IMR-90 (cell line): ENCODE results near the gene KCNK3. TPM values are rescaled to one million over a fixed set of nuclear protein-coding genes. Genes with fewer than 3 reads are reported as not detected.
A peak's percentile ranks its signal among the peaks of the same experiment; 100 is the strongest.

Experiments used
- ATAC-seq: fragments of 200-7000 bp; cut with Tn5 transposase; 2 replicates; pipeline ENCODE4 v1.9.1; 2020; ENCODE audit warnings: low read depth, mild to moderate bottlenecking, moderate library complexity
- BruUV-seq: library from RNA; stranded (reverse); fragments of 400-500 nt; replicated peaks from 2 replicates; lab custom pipeline; 2021; lab: Mats Ljungman, UMichigan
- CTCF ChIA-PET: fragments of 300-600 bp; formaldehyde crosslinking; extraction: SDS; loops from one replicate; lab custom pipeline; 2021; ENCODE audit warnings: antibody characterized with exemption; lab: Yijun Ruan, JAX
- POLR2A ChIA-PET: fragments of 300-600 bp; sonication (Branson Sonifier 250); formaldehyde crosslinking; loops from one replicate; lab custom pipeline; 2022; ENCODE audit warnings: antibody characterized with exemption; ENCODE audit not compliant: unreplicated experiment; lab: Charles Lee
- DNase-seq: peaks from one replicate; pipeline ENCODE4 v3.0.0; 2013
- H2AFZ ChIP-seq: replicated peaks from 2 replicates; pipeline ENCODE3; 2013; ENCODE audit warnings: low read length, mild to moderate bottlenecking; ENCODE audit not compliant: poor library complexity
- H2AK5ac ChIP-seq: 2 replicates; pipeline ENCODE4 v1.6.1; 2013; ENCODE audit warnings: low read depth, low read length, inconsistent platforms
- H2AK9ac ChIP-seq: replicated peaks from 2 replicates; pipeline ENCODE3; 2013; ENCODE audit warnings: mild to moderate bottlenecking, low read depth, low read length, moderate library complexity; ENCODE audit not compliant: poor library complexity
- H2BK120ac ChIP-seq: 2 replicates; pipeline ENCODE4 v1.6.1; 2013; ENCODE audit warnings: low read depth, low read length, inconsistent platforms
- H2BK15ac ChIP-seq: 3 replicates; pipeline ENCODE4 v1.6.1; 2013; ENCODE audit warnings: low read depth, low read length, inconsistent platforms
- H2BK20ac ChIP-seq: 2 replicates; pipeline ENCODE4 v1.6.1; 2013; ENCODE audit warnings: low read depth, mild to moderate bottlenecking, inconsistent platforms, low read length, moderate library complexity
- H2BK5ac ChIP-seq: 2 replicates; pipeline ENCODE4 v1.6.1; 2013; ENCODE audit warnings: mild to moderate bottlenecking, low read depth, low read length, inconsistent platforms; ENCODE audit not compliant: poor library complexity, severe bottlenecking
- H3K14ac ChIP-seq: replicated peaks from 2 replicates; pipeline ENCODE4 v1.6.1; 2013; ENCODE audit warnings: low read depth, low read length, inconsistent platforms
- H3K18ac ChIP-seq: 2 replicates; pipeline ENCODE4 v1.6.1; 2013; ENCODE audit warnings: low read depth, low read length, control low read depth
- H3K23ac ChIP-seq: 2 replicates; pipeline ENCODE4 v1.6.1; 2013; ENCODE audit warnings: low read depth, low read length, inconsistent platforms
- H3K27ac ChIP-seq: 2 replicates; pipeline ENCODE4 v1.5.1; 2013; ENCODE audit warnings: mild to moderate bottlenecking, control low read depth, low read length; ENCODE audit not compliant: insufficient read depth
- H3K27me3 ChIP-seq: 2 replicates; pipeline ENCODE4 v1.6.1; 2013; ENCODE audit warnings: low read length; ENCODE audit not compliant: control insufficient read depth, insufficient read depth
- H3K36me3 ChIP-seq: 2 replicates; pipeline ENCODE4 v1.6.1; 2013; ENCODE audit warnings: low read length, mixed read lengths; ENCODE audit not compliant: control insufficient read depth, insufficient read depth
- H3K4ac ChIP-seq: 2 replicates; pipeline ENCODE4 v1.6.1; 2013; ENCODE audit warnings: low read depth, low read length, inconsistent platforms
- H3K4me1 ChIP-seq: 2 replicates; pipeline ENCODE4 v1.6.1; 2013; ENCODE audit warnings: low read length, mixed read lengths; ENCODE audit not compliant: control insufficient read depth, insufficient read depth
- H3K4me2 ChIP-seq: 2 replicates; pipeline ENCODE4 v1.6.1; 2013; ENCODE audit warnings: low read depth, mild to moderate bottlenecking, control low read depth, low read length, moderate library complexity
- H3K4me3 ChIP-seq: 2 replicates; pipeline ENCODE4 v1.5.1; 2013; ENCODE audit warnings: low read depth, mild to moderate bottlenecking, control low read depth, low read length, moderate library complexity; ENCODE audit not compliant: insufficient read depth
- H3K56ac ChIP-seq: 2 replicates; pipeline ENCODE4 v1.6.1; 2013; ENCODE audit warnings: low read length, inconsistent platforms; ENCODE audit not compliant: insufficient read depth; ENCODE audit errors: extremely low read depth
- H3K79me1 ChIP-seq, 2 experiments: 2 replicates each; pipeline ENCODE4 v1.6.1; 2013; ENCODE audit warnings: low read length in 2 of 2, inconsistent platforms in 1 of 2, low read depth in 1 of 2
- H3K9ac ChIP-seq: 2 replicates; pipeline ENCODE4 v1.6.1; 2013; ENCODE audit warnings: low read depth, low read length, control low read depth
- H3K9me1 ChIP-seq: 2 replicates; pipeline ENCODE4 v1.6.1; 2013; ENCODE audit warnings: low read length, inconsistent platforms; ENCODE audit not compliant: insufficient read depth
- H3K9me3 ChIP-seq: 2 replicates; pipeline ENCODE4 v1.6.1; 2013; ENCODE audit warnings: low read length; ENCODE audit not compliant: control insufficient read depth, insufficient read depth
- H4K20me1 ChIP-seq: 2 replicates; pipeline ENCODE4 v1.6.1; 2013; ENCODE audit warnings: low read length, inconsistent platforms; ENCODE audit not compliant: insufficient read depth
- H4K5ac ChIP-seq: 2 replicates; pipeline ENCODE4 v1.6.1; 2013; ENCODE audit warnings: mild to moderate bottlenecking, low read depth, low read length, control low read depth
- H4K8ac ChIP-seq, 2 experiments: 2 replicates each; pipeline ENCODE4 v1.6.1; 2013; ENCODE audit warnings: low read depth in 2 of 2, low read length in 2 of 2, control low read depth in 1 of 2, inconsistent platforms in 1 of 2
- H4K91ac ChIP-seq: 2 replicates; pipeline ENCODE4 v1.6.1; 2013; ENCODE audit warnings: low read depth, low read length, inconsistent platforms; ENCODE audit not compliant: insufficient read depth
- BHLHE40 ChIP-seq: fragments of 150-350 bp; IDR thresholded peaks from 2 replicates; pipeline ENCODE4 v1.6.1; 2016; ENCODE audit warnings: mild to moderate bottlenecking, low read depth, low read length
- CEBPB ChIP-seq: IDR thresholded peaks from 2 replicates; pipeline ENCODE4 v1.6.1; 2012; ENCODE audit warnings: low read depth, low read length, improper control_type of control experiment
- POLR2A ChIP-seq: IDR thresholded peaks from 2 replicates; pipeline ENCODE4 v1.6.1; 2012; ENCODE audit warnings: mild to moderate bottlenecking, low read depth, low read length
- RCOR1 ChIP-seq: IDR thresholded peaks from 2 replicates; pipeline ENCODE4 v1.6.1; 2012; ENCODE audit warnings: mild to moderate bottlenecking, low read length, improper control_type of control experiment; ENCODE audit not compliant: insufficient replicate concordance
- WGBS, 2 experiments: methylation state at CpG; one replicate each; pipeline versions ENCODE4 v1.1.5 to v1.1.7; 2013; ENCODE audit warnings: missing lambda C conversion rate in 2 of 2; ENCODE audit not compliant: insufficient read length in 1 of 2; ENCODE audit errors: extremely low coverage in 2 of 2; 5-methylcytosine and 5-hydroxymethylcytosine counted together
- dilution Hi-C: fragments of 300-500 bp; cut with HindIII; formaldehyde crosslinking; loops from one replicate; pipeline ENCODE4 v1.14.3; 2018; ENCODE audit warnings: low sequenced_read_pairs; ENCODE audit not compliant: unreplicated experiment
- in situ Hi-C: fragments of 300-500 bp; cut with MboI; formaldehyde crosslinking; loops from 3 replicates; pipeline ENCODE4 v1.14.3; 2019; ENCODE audit warnings: low sequenced_read_pairs, inconsistent platforms, mixed read lengths
- intact Hi-C: fragments of 100-400 bp; cut with micrococcal nuclease; formaldehyde crosslinking; loops from 2 replicates; pipeline ENCODE4 v1.10.0; 2022
- polyA plus RNA-seq, 3 experiments: library from polyadenylated mRNA; depleted of rRNA; stranded (reverse); fragments of >200 nt; gene quantifications; 2 replicates each; pipeline ENCODE4 v1.2.3, GENCODE V29; 2012; ENCODE audit warnings: low replicate concordance in 1 of 3
- total RNA-seq: library from RNA; depleted of rRNA; stranded (reverse); fragments of >200 nt; gene quantifications from 2 replicates; pipeline ENCODE4 v1.2.3, GENCODE V29; 2012

Gene KCNK3
- total and polyA plus RNA-seq, 2 of the 4 experiments (the other 2 are of a cell fraction), result under 0.01 to 0.03 TPM

DNA sequence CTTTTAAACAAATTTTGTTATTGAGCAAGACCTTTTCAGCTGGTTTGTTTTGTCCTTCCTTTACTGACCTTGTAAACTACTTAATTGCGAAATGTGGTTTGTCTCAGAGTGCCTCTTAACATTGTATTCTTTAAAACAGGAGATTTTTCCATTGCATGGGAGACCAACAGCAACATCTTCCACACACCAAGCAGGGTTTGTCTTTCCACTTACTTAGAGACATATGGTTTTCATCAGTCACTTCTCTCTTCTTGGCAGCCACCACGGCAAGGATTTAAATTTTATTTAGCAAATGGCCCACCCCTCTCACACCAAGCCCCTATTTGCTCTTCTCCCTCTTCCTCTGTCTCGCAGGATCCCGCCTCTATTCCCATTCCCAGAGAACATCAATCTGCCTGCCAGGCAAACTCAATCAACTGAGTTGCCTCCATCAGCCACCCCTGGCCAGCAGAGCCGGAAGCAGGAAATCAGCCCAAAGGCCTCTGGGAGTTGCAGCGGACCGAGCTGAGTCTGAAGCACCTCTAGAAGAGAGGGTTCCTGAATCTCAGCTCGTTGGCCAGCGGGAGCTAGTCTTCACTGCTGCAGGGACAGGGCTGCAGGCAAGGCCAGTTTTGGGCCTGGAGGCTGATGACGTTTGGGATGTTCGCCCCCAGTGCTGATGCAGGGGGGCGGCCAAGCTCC lies 40.0 kb upstream of the KCNK3 start:
- dilution Hi-C loops, result no loop called here
- no peak overlapping the region for H3K4me2 ChIP-seq

More for the DNA sequence above, 40.0 kb upstream of the KCNK3 start:
- H3K27ac ChIP-seq, result peak overlapping the region; percentile 0; the same call in 1 of the 2 replicates
- H3K23ac ChIP-seq, result no peak overlapping the region
- peaks cover 3% of the 10 kb centered on the region for H3K9me3 ChIP-seq
- ATAC-seq (peak; percentile 53), DNase-seq (peak; percentile 12)
- no peak overlapping the region for H2BK15ac ChIP-seq
- no peak overlapping the region for H4K91ac ChIP-seq
- ChIA-PET CTCF (no interaction called here), POLR2A (no interaction called here)
- no peak overlapping the region for H3K4me3 ChIP-seq
- peaks cover 2% of the 10 kb centered on the region; the same call in 1 of the 2 replicates for H3K4me1 ChIP-seq
- H2BK20ac ChIP-seq, result no peak overlapping the region
- no peak overlapping the region; the same call in 1 of the 2 replicates for H4K5ac ChIP-seq
- H3K9me1 ChIP-seq, result no peaks in the 10 kb centered on the region
- H3K18ac ChIP-seq, result no peak overlapping the region; the same call in 1 of the 2 replicates
- in situ Hi-C loops, result no loop called here
- TF ChIP-seq BHLHE40 (no peak), POLR2A (no peak), RCOR1 (no peak), CEBPB (peak; percentile 66)
- WGBS, 2 experiments, result 38% methylated on average over 4 of the region's 12 CpGs; no CpG with 5 or more reads in 1 of the 2 experiments
- H4K8ac ChIP-seq, result no peak overlapping the region
- no peak overlapping the region for H2AK9ac ChIP-seq
- no peak overlapping the region for H3K9ac ChIP-seq
- no peak overlapping the region for H3K4ac ChIP-seq
- intact Hi-C loops, result no loop called here
- peaks cover 46% of the 10 kb centered on the region for H3K27me3 ChIP-seq
- no peak overlapping the region for H3K56ac ChIP-seq
- H3K79me1 ChIP-seq, result no peaks in the 10 kb centered on the region
- H2AFZ ChIP-seq, result peak overlapping the region; percentile 2
- H2AK5ac ChIP-seq, result no peak overlapping the region
- no peak overlapping the region for H2BK5ac ChIP-seq
- H3K36me3 ChIP-seq, result no peaks in the 10 kb centered on the region
- no TSS peak for BruUV-seq
- no peaks in the 10 kb centered on the region for H4K20me1 ChIP-seq
- H2BK120ac ChIP-seq, result no peak overlapping the region
- H3K14ac ChIP-seq, result no peak overlapping the region
